ENCODE data around the gene ANXA5.

The ANXA5 gene

GRCh38 chr4:121711263-121712000 is 14.7 kb upstream of the ANXA5 start (continued):
- TF ChIP-seq KLF16 (tag by site-specific recombination; IDR thresholded peaks at IDR 0.05) (no peak), WT1 (tag by site-specific recombination; IDR thresholded peaks at IDR 0.05) (no peak; the same call in 1 of the 2 replicates), ZFHX2 (tag by site-specific recombination; conservative IDR thresholded peaks at IDR 0.05) (peak; percentile 74), HOXD13 (CRISPR knock-in tag; IDR thresholded peaks at IDR 0.05; ENCODE audit: borderline replicate concordance) (peak; percentile 51; the same call in 1 of the 2 replicates), ZNF830 (tag by site-specific recombination; IDR thresholded peaks at IDR 0.05; ENCODE audit: low read depth) (no peak), TRIM28 (IDR thresholded peaks at IDR 0.05; ENCODE audit: borderline replicate concordance, low read length) (no peak; the same call in 1 of the 2 replicates), ZNF335 (tag by site-specific recombination; conservative IDR thresholded peaks at IDR 0.05) (peak; percentile 48), ZBTB48 (tag by site-specific recombination; IDR thresholded peaks at IDR 0.05) (no peak), ZNF549 (tag by site-specific recombination; IDR thresholded peaks at IDR 0.05) (no peak), ZFP69B (tag by site-specific recombination; IDR thresholded peaks at IDR 0.05) (peak; percentile 52; the same call in 1 of the 2 replicates), ZNF2 (tag by site-specific recombination; IDR thresholded peaks at IDR 0.05) (0 out of 2 replicates have a peak, but pooled peaks have one; percentile 40), ZNF155 (tag by site-specific recombination; IDR thresholded peaks at IDR 0.05) (no peak), ZNF23 (tag by site-specific recombination; IDR thresholded peaks at IDR 0.05; ENCODE audit: borderline replicate concordance) (no peak), ZSCAN30 (tag by site-specific recombination; IDR thresholded peaks at IDR 0.05) (peak; percentile 67; the same call in 1 of the 2 replicates), ZNF664 (tag by site-specific recombination; IDR thresholded peaks at IDR 0.05) (no peak), ZFP3 (tag by site-specific recombination; IDR thresholded peaks at IDR 0.05; ENCODE audit: low read depth) (no peak), ZNF19 (tag by site-specific recombination; IDR thresholded peaks at IDR 0.05; ENCODE audit: low read depth) (no peak), ZIC2 (tag by site-specific recombination; IDR thresholded peaks at IDR 0.05) (peak; percentile 91), BCL11A (tag by site-specific recombination; IDR thresholded peaks at IDR 0.05; ENCODE audit: low read depth) (peak; percentile 69; the same call in 1 of the 2 replicates), ZNF624 (tag by site-specific recombination; IDR thresholded peaks at IDR 0.05) (no peak), OSR2 (tag by site-specific recombination; IDR thresholded peaks at IDR 0.05) (peak; percentile 17; the same call in 1 of the 2 replicates), ZNF629 (tag by site-specific recombination; IDR thresholded peaks at IDR 0.05) (peak; percentile 68), ZNF366 (tag by site-specific recombination; conservative IDR thresholded peaks at IDR 0.05) (peak; percentile 93), ZNF174 (tag by site-specific recombination; IDR thresholded peaks at IDR 0.05) (no peak), FEZF1 (tag by site-specific recombination; IDR thresholded peaks at IDR 0.05) (no peak), ZNF837 (tag by site-specific recombination; IDR thresholded peaks at IDR 0.05) (no peak), ZNF843 (tag by site-specific recombination; IDR thresholded peaks at IDR 0.05) (peak; percentile 48; the same call in 1 of the 2 replicates), ZNF138 (tag by site-specific recombination; IDR thresholded peaks at IDR 0.05; ENCODE audit: borderline replicate concordance) (no peak), KLF1 (tag by site-specific recombination; IDR thresholded peaks at IDR 0.05) (0 out of 2 replicates have a peak, but pooled peaks have one; percentile 17), MEIS1 (CRISPR knock-in tag; IDR thresholded peaks at IDR 0.05; ENCODE audit: borderline replicate concordance) (no peak), ZNF157 (tag by site-specific recombination; IDR thresholded peaks at IDR 0.05) (no peak), KLF10 (tag by site-specific recombination; IDR thresholded peaks at IDR 0.05) (peak; percentile 44; the same call in 1 of the 2 replicates)
- TF ChIP-seq, protein P1, sequence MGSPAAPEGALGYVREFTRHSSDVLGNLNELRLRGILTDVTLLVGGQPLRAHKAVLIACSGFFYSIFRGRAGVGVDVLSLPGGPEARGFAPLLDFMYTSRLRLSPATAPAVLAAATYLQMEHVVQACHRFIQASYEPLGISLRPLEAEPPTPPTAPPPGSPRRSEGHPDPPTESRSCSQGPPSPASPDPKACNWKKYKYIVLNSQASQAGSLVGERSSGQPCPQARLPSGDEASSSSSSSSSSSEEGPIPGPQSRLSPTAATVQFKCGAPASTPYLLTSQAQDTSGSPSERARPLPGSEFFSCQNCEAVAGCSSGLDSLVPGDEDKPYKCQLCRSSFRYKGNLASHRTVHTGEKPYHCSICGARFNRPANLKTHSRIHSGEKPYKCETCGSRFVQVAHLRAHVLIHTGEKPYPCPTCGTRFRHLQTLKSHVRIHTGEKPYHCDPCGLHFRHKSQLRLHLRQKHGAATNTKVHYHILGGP (tag by site-specific recombination; IDR thresholded peaks at IDR 0.05) = no peak
- TF ChIP-seq, protein P2, sequence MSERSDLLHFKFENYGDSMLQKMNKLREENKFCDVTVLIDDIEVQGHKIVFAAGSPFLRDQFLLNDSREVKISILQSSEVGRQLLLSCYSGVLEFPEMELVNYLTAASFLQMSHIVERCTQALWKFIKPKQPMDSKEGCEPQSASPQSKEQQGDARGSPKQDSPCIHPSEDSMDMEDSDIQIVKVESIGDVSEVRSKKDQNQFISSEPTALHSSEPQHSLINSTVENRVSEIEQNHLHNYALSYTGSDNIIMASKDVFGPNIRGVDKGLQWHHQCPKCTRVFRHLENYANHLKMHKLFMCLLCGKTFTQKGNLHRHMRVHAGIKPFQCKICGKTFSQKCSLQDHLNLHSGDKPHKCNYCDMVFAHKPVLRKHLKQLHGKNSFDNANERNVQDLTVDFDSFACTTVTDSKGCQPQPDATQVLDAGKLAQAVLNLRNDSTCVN (tag by site-specific recombination; optimal IDR thresholded peaks at IDR 0.05) = peak; percentile 36
- TF ChIP-seq, protein P3, sequence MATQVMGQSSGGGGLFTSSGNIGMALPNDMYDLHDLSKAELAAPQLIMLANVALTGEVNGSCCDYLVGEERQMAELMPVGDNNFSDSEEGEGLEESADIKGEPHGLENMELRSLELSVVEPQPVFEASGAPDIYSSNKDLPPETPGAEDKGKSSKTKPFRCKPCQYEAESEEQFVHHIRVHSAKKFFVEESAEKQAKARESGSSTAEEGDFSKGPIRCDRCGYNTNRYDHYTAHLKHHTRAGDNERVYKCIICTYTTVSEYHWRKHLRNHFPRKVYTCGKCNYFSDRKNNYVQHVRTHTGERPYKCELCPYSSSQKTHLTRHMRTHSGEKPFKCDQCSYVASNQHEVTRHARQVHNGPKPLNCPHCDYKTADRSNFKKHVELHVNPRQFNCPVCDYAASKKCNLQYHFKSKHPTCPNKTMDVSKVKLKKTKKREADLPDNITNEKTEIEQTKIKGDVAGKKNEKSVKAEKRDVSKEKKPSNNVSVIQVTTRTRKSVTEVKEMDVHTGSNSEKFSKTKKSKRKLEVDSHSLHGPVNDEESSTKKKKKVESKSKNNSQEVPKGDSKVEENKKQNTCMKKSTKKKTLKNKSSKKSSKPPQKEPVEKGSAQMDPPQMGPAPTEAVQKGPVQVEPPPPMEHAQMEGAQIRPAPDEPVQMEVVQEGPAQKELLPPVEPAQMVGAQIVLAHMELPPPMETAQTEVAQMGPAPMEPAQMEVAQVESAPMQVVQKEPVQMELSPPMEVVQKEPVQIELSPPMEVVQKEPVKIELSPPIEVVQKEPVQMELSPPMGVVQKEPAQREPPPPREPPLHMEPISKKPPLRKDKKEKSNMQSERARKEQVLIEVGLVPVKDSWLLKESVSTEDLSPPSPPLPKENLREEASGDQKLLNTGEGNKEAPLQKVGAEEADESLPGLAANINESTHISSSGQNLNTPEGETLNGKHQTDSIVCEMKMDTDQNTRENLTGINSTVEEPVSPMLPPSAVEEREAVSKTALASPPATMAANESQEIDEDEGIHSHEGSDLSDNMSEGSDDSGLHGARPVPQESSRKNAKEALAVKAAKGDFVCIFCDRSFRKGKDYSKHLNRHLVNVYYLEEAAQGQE (tag by site-specific recombination; IDR thresholded peaks at IDR 0.05) = no peak
- TF ChIP-seq, protein P4, sequence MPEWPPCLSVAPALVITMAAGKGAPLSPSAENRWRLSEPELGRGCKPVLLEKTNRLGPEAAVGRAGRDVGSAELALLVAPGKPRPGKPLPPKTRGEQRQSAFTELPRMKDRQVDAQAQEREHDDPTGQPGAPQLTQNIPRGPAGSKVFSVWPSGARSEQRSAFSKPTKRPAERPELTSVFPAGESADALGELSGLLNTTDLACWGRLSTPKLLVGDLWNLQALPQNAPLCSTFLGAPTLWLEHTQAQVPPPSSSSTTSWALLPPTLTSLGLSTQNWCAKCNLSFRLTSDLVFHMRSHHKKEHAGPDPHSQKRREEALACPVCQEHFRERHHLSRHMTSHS (tag by site-specific recombination; IDR thresholded peaks at IDR 0.05) = no peak

Measured in HEK293 (cell line).